IgD-negative memory B cell (primary cell): ENCODE data around the gene CLIP2. TPM values are rescaled to one million over a fixed set of nuclear protein-coding genes. Genes with fewer than 3 reads are reported as not detected.
"Not testable (repeated sequence)": the region's sequence is repeated elsewhere in the genome, so short reads cannot be mapped to it uniquely, and the experiment has no call there.

Source experiments
- H3K27ac Mint-ChIP-seq, 3 donors: one replicate each; pipeline ENCODE4 v1.8.0; 2020 to 2022; ENCODE audit warnings: mild to moderate bottlenecking in 3 of 3, mixed read lengths in 3 of 3, moderate library complexity in 1 of 3
- H3K27me3 Mint-ChIP-seq: one replicate; pipeline ENCODE4 v1.8.0; 2021; ENCODE audit warnings: mixed read lengths
- H3K36me3 Mint-ChIP-seq: one replicate; pipeline ENCODE4 v1.8.0; 2020; ENCODE audit warnings: mild to moderate bottlenecking, mixed read lengths
- H3K4me1 Mint-ChIP-seq, 3 donors: one replicate each; pipeline ENCODE4 v1.8.0; 2020 to 2022; ENCODE audit warnings: mixed read lengths in 3 of 3, mild to moderate bottlenecking in 1 of 3
- H3K4me3 Mint-ChIP-seq, 4 donors: one replicate each; pipeline ENCODE4 v1.8.0; 2020 to 2022; ENCODE audit warnings: mild to moderate bottlenecking in 4 of 4, mixed read lengths in 4 of 4, moderate library complexity in 3 of 4
- H3K9me3 Mint-ChIP-seq, 3 donors: one replicate each; pipeline ENCODE4 v1.8.0; 2020 to 2021; ENCODE audit warnings: mixed read lengths in 3 of 3, mild to moderate bottlenecking in 1 of 3
- polyA plus RNA-seq: library from polyadenylated mRNA; unstranded; fragments of 300-500 nt; fragmentation: Illumina TruSeq; gene quantifications from one replicate; pipeline ENCODE4 v1.2.3, GENCODE V29; 2021

The CLIP2 gene
- polyA plus RNA-seq, 1 donor from 2014 or later = 7.1 TPM

DNA sequence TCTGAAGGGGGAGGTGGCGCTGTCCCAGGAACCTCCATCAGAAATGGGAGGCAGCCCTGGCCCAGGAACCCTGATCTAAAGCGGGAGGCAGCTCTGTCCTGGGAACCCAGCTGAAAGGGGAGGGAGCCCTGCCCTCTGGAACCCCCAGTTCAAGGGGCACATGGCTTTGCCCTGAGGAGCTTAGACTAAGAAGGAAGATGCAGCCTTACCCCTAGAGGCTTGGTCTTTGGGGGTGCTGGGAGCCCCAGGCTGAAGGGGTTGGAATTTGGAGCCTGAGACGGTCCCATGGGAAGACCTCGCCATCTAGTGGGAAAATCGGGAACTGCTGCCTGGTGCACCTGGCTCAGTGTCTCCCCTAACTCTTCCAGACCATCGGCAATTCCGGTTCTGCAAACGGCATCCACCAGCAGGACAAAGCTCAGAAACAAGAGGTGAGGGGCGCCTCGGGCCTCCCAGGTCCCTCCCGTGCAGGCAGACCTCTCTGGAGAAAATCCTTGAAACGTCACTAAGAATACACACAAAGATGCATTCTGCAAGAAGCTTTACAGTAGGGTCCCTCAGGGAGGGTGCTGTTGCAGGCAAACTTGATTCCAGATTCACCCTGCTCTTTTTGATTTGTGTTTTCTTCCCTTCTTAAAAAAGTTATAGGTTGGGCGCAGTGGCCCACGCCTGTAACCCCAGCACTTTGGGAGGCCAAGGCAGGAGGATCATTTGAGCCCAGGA, 112.1 kb downstream of the CLIP2 start:
- Mint-ChIP-seq H3K27ac (peak overlapping the region in 1 of 3 donors; percentile 31), H3K9me3 (no peaks in the 10 kb centered on the region), H3K36me3 (peaks cover 10% of the 10 kb centered on the region)

GRCh38 chr7:74402668-74403067, 113.5 kb downstream of the CLIP2 start:
- not testable (repeated sequence) for H3K9me3 Mint-ChIP-seq, H3K4me3 Mint-ChIP-seq, H3K27ac Mint-ChIP-seq, H3K27me3 Mint-ChIP-seq, H3K4me1 Mint-ChIP-seq, H3K36me3 Mint-ChIP-seq

More for the DNA sequence above, 112.1 kb downstream of the CLIP2 start:
- no peak overlapping the region for H3K4me3 Mint-ChIP-seq
- H3K27me3 Mint-ChIP-seq = no peaks in the 10 kb centered on the region
- no peaks in the 10 kb centered on the region for H3K4me1 Mint-ChIP-seq

GRCh38 chr7:74403521-74404387, 114.5 kb downstream of the CLIP2 start:
- Mint-ChIP-seq H3K4me3 (no peak overlapping the region), H3K36me3 (peaks cover 7% of the 10 kb centered on the region), H3K9me3 (no peaks in the 10 kb centered on the region), H3K27me3 (no peaks in the 10 kb centered on the region), H3K27ac (no peak overlapping the region), H3K4me1 (no peaks in the 10 kb centered on the region)

DNA sequence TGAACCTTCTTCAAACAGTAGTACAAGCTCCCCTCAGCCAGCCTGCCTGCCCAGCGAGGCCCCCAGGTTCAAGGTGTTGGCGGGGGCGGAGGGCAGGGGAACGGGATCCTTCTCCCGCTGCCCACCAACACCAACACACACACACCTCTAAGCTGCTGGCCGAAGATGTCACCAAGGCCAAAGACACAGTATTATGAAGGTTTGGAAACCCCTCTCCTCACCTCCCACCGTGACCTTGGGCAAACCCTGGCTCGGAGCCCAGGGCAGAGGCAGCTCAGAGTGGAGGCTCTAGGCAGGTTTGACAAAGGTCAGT, 115.1 kb downstream of the CLIP2 start:
- Mint-ChIP-seq H3K9me3 (no peaks in the 10 kb centered on the region), H3K27me3 (no peaks in the 10 kb centered on the region), H3K27ac (no peak overlapping the region), H3K36me3 (peaks cover 4% of the 10 kb centered on the region), H3K4me1 (no peaks in the 10 kb centered on the region), H3K4me3 (peak overlapping the region in 1 of 4 donors; percentile 27)

DNA sequence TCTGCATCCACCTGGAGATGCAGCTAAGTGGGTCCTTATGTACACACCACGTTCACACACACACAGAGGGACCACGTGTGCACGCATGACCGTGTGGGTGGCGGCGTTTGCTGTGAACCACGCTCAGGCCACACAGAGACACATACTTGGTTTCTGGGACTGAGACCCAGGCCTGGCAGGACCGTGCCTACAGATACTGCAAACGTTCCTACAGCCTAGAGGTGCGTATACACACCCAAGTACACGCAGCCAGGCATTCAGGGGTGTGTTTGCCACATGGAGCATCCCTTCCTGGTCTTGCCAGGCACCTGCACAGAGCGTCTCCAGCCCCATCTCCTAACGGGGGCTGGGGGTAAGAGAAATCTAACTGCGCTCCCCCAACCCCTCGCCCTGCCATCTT, 115.5 kb downstream of the CLIP2 start:
- Mint-ChIP-seq H3K36me3 (peaks cover 4% of the 10 kb centered on the region), H3K27me3 (no peaks in the 10 kb centered on the region), H3K27ac (no peak overlapping the region), H3K4me3 (peak overlapping the region in 1 of 4 donors; percentile 27), H3K4me1 (no peaks in the 10 kb centered on the region), H3K9me3 (no peaks in the 10 kb centered on the region)

DNA sequence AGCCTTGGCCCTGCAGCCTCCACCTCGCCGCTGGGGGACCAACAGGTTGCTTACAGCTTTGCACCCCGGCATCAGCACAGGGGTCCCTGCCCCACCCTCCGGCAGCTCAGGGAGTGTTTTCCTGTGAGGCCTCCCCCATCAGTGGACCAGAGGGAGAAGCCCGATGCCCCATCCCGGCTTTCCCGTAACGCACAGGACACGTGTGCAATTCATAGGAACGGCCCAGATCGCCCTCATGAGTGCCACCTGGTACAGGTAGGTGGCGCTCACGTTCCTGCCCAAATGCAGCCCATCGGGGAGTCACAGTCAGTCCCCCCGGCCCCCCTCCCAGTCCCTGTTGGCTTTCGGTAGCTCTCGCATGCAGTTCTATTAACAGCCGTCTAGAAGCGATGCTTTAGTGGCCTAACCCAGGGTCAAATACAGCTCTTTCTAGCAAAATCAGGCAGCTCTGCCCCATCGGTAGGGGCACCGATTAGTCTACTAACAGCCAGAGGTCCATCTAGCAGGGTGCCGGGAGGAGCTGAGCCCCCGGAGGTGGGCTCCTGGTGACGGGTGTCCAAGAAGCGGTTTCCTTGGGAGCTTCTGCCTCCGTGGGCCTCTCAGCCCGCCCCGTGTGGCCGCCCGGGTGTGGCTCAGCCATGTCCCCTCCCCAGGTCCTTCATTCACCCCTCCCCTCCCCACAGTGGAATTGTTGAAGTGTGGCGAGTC, 116.1 kb downstream of the CLIP2 start:
- H3K27ac Mint-ChIP-seq = no peak overlapping the region

DNA sequence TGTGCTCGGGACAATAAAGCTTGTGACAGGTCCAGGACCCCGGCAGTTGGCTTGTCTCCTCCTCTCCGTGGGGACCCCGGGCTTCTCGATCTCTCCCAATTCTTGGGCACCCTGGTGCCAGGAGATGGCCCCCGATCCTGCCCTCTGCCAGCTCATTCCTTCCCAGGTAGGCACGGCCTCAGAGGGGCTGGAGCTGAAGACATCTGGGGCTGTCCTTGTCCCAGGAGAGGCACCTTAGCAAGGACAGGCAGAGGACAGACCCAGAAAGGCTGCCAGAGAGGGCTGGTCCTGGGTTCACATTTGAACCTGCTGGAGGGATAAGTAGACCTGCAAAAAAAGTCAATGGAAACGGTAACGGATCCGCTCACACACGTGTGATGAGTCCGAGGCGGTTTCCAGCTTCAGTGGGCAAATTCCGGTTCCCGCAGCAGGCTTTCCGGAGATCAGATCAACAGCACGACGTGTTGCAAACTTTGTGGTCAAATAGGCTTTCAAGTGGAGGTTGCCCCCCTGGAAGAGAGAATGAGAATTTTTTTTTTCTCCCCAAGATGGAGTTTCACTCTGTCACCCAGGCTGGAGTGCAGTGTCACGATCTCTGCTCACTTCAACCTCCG, 116.8 kb downstream of the CLIP2 start:
- Mint-ChIP-seq H3K4me3 (no peak overlapping the region), H3K27me3 (no peaks in the 10 kb centered on the region), H3K36me3 (peaks cover 4% of the 10 kb centered on the region), H3K9me3 (no peaks in the 10 kb centered on the region), H3K4me1 (no peaks in the 10 kb centered on the region), H3K27ac (no peak overlapping the region)

More for the DNA sequence above, 116.1 kb downstream of the CLIP2 start:
- Mint-ChIP-seq H3K4me3 (no peak overlapping the region), H3K36me3 (peaks cover 4% of the 10 kb centered on the region), H3K4me1 (no peaks in the 10 kb centered on the region), H3K27me3 (no peaks in the 10 kb centered on the region), H3K9me3 (no peaks in the 10 kb centered on the region)

DNA sequence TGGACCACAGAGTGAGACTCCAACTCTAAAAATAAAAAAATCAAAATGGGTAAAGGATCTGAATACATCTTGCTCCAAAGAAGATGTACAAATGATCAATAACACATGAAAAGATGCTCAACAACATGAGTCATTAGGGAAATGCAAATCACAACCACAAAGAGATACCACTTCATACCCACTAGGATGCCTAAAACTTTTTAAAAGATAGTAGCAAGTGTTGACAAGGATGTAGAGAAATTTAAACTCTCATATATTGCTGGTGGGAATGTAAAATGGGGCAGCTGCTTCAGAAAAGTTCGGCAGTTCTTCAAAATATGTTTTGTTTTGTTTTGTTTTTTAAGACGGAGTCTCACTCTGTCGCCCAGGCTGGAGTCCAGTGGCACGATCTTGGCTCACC, 118.8 kb downstream of the CLIP2 start:
- no peak overlapping the region for H3K4me3 Mint-ChIP-seq
- no peaks in the 10 kb centered on the region for H3K9me3 Mint-ChIP-seq
- H3K4me1 Mint-ChIP-seq = no peaks in the 10 kb centered on the region
- H3K36me3 Mint-ChIP-seq = peaks cover 4% of the 10 kb centered on the region
- no peaks in the 10 kb centered on the region for H3K27me3 Mint-ChIP-seq
- H3K27ac Mint-ChIP-seq = no peak overlapping the region

DNA sequence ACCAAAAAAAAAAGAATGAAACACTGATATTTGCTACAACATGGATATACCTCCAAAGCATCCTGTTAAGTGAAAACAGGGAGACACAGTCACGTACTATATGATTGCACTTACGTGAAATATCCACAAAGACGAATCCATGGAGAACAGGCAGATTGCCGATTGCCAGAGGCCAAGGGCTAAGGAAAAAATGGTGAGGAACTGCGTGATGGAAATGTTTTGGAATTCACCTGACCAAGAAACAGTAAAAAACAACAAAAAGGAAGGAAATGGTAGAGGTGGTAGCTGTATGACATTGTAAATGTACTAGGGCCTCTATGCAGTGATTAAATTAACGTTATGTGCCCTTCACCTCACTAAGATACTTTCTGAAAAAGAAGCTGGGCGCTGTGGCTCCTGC, 120.4 kb downstream of the CLIP2 start:
- Mint-ChIP-seq H3K4me3 (peak overlapping the region in 1 of 4 donors; percentile 13), H3K4me1 (no peaks in the 10 kb centered on the region), H3K36me3 (no peaks in the 10 kb centered on the region), H3K9me3 (no peaks in the 10 kb centered on the region), H3K27me3 (no peaks in the 10 kb centered on the region), H3K27ac (peak overlapping the region in 1 of 3 donors; percentile 86)

- peak overlapping the region in 1 of 3 donors; percentile 86 for H3K27ac Mint-ChIP-seq
- no peaks in the 10 kb centered on the region for H3K27me3 Mint-ChIP-seq
- H3K9me3 Mint-ChIP-seq = no peaks in the 10 kb centered on the region
- no peaks in the 10 kb centered on the region for H3K4me1 Mint-ChIP-seq
- H3K4me3 Mint-ChIP-seq = no peak overlapping the region
- H3K36me3 Mint-ChIP-seq = no peaks in the 10 kb centered on the region
Measured at GRCh38 chr7:74410772-74411171, 121.6 kb downstream of the CLIP2 start.

GRCh38 chr7:74411571-74411970, 122.4 kb downstream of the CLIP2 start:
- not testable (repeated sequence) for H3K4me1 Mint-ChIP-seq, H3K36me3 Mint-ChIP-seq, H3K9me3 Mint-ChIP-seq, H3K27me3 Mint-ChIP-seq, H3K27ac Mint-ChIP-seq, H3K4me3 Mint-ChIP-seq

DNA sequence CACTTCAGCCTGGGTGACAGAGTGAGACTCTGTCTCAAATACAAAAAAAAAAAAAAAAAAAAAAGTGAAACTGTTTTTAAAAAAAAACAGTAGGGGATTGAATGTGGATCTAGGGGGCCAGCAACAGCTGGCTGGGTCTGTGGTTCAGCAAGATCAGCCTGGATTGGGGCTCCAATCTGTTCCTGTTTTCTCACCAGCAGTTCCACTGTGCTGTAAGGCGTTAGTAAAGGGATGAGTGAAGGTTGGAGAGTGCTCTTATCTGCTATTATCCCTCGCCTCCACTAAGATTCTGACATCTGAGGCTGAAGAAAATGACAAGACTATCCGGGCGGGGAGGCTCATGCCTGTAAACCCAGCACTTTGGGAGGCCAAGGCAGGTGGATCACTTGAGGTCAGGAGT, 122.8 kb downstream of the CLIP2 start:
- Mint-ChIP-seq H3K27ac (no peak overlapping the region), H3K27me3 (no peaks in the 10 kb centered on the region), H3K36me3 (no peaks in the 10 kb centered on the region)

GRCh38 chr7:74412603-74413002, 123.4 kb downstream of the CLIP2 start:
- no peaks in the 10 kb centered on the region for H3K4me1 Mint-ChIP-seq
- H3K9me3 Mint-ChIP-seq = no peaks in the 10 kb centered on the region
- H3K4me3 Mint-ChIP-seq = no peak overlapping the region
- no peaks in the 10 kb centered on the region for H3K27me3 Mint-ChIP-seq
- H3K36me3 Mint-ChIP-seq = no peaks in the 10 kb centered on the region
- no peak overlapping the region for H3K27ac Mint-ChIP-seq

More for the DNA sequence above, 122.8 kb downstream of the CLIP2 start:
- Mint-ChIP-seq H3K4me3 (no peak overlapping the region), H3K9me3 (no peaks in the 10 kb centered on the region), H3K4me1 (no peaks in the 10 kb centered on the region)

- not testable (repeated sequence) for H3K27ac Mint-ChIP-seq, H3K4me1 Mint-ChIP-seq, H3K9me3 Mint-ChIP-seq, H3K36me3 Mint-ChIP-seq, H3K27me3 Mint-ChIP-seq, H3K4me3 Mint-ChIP-seq
Measured at GRCh38 chr7:74414595-74415333, 125.6 kb downstream of the CLIP2 start.
